Fibroblast of lung (primary cell): ENCODE measurements around the gene GIT2.

ENCODE experiments used
- EZH2 ChIP-seq: IDR thresholded peaks from 2 replicates; pipeline ENCODE4 v1.5.1; 2012; ENCODE audit warnings: low read length, control low read depth, mild to moderate bottlenecking; ENCODE audit errors: missing control alignments
- TF ChIP-seq, protein P1 (sequence below), 2 donors: IDR thresholded peaks in 1 of 2; conservative IDR thresholded peaks in 1 of 2; 1 replicate in 1 of 2; 2 replicates in 1 of 2; pipeline ENCODE4 v1.5.1; 2011 to 2012; ENCODE audit warnings: low read length in 2 of 2, control low read depth in 1 of 2, inconsistent platforms in 1 of 2, low read depth in 1 of 2, mild to moderate bottlenecking in 1 of 2

DNA sequence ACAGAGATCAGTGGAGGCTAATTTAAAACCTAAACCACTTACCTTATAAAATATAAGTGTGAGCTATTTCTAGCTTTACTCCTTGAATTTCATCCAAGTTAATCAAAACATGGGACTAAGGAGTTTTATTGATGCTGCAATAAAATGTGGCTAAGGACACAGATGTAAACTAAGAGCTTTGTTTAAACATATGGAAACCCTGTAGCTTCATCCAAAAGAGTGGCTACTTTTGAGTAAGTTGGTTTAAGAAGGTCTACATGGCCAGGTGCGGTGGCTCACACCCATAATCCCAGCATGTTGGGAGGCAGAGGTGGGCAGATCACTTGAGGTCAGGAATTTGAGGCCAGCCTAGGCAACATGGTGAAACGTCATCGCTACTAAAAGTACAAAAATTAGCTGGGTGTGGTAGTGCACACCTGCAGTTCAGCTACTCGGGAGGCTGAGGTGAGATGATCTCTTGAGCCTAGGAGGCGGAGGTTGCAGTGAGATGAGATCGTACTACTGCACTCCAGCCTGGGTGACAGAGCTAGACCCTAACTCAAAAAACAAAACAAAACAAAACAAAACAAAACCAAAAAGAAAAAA is 55.7 kb downstream of the GIT2 start:
- no peak for TF ChIP-seq EZH2
- TF ChIP-seq, protein P1, sequence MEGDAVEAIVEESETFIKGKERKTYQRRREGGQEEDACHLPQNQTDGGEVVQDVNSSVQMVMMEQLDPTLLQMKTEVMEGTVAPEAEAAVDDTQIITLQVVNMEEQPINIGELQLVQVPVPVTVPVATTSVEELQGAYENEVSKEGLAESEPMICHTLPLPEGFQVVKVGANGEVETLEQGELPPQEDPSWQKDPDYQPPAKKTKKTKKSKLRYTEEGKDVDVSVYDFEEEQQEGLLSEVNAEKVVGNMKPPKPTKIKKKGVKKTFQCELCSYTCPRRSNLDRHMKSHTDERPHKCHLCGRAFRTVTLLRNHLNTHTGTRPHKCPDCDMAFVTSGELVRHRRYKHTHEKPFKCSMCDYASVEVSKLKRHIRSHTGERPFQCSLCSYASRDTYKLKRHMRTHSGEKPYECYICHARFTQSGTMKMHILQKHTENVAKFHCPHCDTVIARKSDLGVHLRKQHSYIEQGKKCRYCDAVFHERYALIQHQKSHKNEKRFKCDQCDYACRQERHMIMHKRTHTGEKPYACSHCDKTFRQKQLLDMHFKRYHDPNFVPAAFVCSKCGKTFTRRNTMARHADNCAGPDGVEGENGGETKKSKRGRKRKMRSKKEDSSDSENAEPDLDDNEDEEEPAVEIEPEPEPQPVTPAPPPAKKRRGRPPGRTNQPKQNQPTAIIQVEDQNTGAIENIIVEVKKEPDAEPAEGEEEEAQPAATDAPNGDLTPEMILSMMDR (conservative IDR thresholded peaks at IDR 0.05 in 1 of 2, IDR thresholded peaks at IDR 0.05 in 1 of 2; ENCODE audit: low read depth in 1 of 2, low read length in 2 of 2), result no peak
